Pancreas (tissue), 10 donors: ENCODE results near the gene KLF1. TPM values are rescaled to one million over a fixed set of nuclear protein-coding genes. Genes with fewer than 3 reads are reported as not detected.
"Not testable (repeated sequence)": the region's sequence is repeated elsewhere in the genome, so short reads cannot be mapped to it uniquely, and the experiment has no call there.

Experiments used
- ATAC-seq, 4 donors: fragments of 200-7000 bp; cut with Tn5 transposase; one replicate each; pipeline versions ENCODE4 v1.8.0 to v1.9.1; 2020; ENCODE audit warnings: mild to moderate bottlenecking in 4 of 4, moderate library complexity in 4 of 4
- DNase-seq, 6 donors: peaks; one replicate each; pipeline ENCODE4 v3.0.0-alpha.2; 2020
- FAIRE-seq: peaks from 2 replicates; lab custom pipeline; 2012; peaks lifted over from hg19 to GRCh38; lab: Jason Lieb, UNC
- H3K27ac ChIP-seq, 4 donors: fragments of 200-600 bp; sonication (generic); 1 replicate in 3 of 4; 2 replicates in 1 of 4; pipeline versions ENCODE4 v1.5.0 to v1.8.0; 2020
- H3K27me3 ChIP-seq, 4 donors: fragments of 200-600 bp; one replicate each; pipeline ENCODE4 v1.8.0; 2021
- H3K36me3 ChIP-seq, 3 donors: fragments of 200-600 bp; sonication (generic) in 1 of 3; one replicate each; pipeline versions ENCODE4 v1.5.0 to v1.8.0; 2020 to 2021
- H3K4me1 ChIP-seq, 3 donors: fragments of 200-600 bp; one replicate each; pipeline ENCODE4 v1.8.0; 2021
- H3K4me3 ChIP-seq, 4 donors: fragments of 200-600 bp; sonication (generic) in 2 of 4; one replicate each; pipeline versions ENCODE4 v1.5.0 to v1.8.0; 2020 to 2021
- H3K9me3 ChIP-seq, 4 donors: fragments of 200-600 bp; one replicate each; pipeline ENCODE4 v1.8.0; 2021
- CTCF ChIP-seq, 4 donors: fragments of 200-600 bp; sonication (generic) in 3 of 4; IDR thresholded peaks; one replicate each; pipeline versions ENCODE4 v1.5.0 to v1.8.0; 2021; ENCODE audit warnings: antibody characterized with exemption in 4 of 4
- WGBS, 2 donors: extraction: QIAGEN DNeasy Blood & Tissue Kit; methylation state at CpG; one replicate each; pipeline ENCODE4 v1.1.7; 2013; 5-methylcytosine and 5-hydroxymethylcytosine counted together
- intact Hi-C, 3 donors: fragments of 100-400 bp; cut with DNase I; formaldehyde crosslinking; loops; one replicate each; pipeline versions ENCODE4 v1.11.1 to v1.14.2; 2022
- polyA plus RNA-seq, 2 donors: library from polyadenylated mRNA; stranded (reverse); fragments of 200-250 nt; gene quantifications; one replicate each; pipeline ENCODE4 v1.2.3, GENCODE V29; 2013
- total RNA-seq, 6 donors: library from RNA; stranded (reverse); fragmentation: NEBNext Ultra II Directional in 4 of 6; extraction: Animal tissue kit (Norgen Biotek cat#: 25700) in 4 of 6; gene quantifications; one replicate each; pipeline versions ENCODE4 v1.2.1 to v1.2.4, GENCODE V29; 2021 to 2023
- donor health status: healthy with polysubstance abuse.
- donor health status: DM: no; HTN: no; CAD: no; lungs with moderate emphysema.
- donor health status: DM: no; HTN: no; CAD: no.
- donor health status: control.
- donor health status: control.
- donor health status: Bipolar disorder and iron deficiency.
- donor health status: DM: yes; HTN: yes; CAD: no.
- donor health status: DM: no; HTN: no; CAD: no.
- donor health status: DM: no; HTN: no; CAD: no.
- donor health status: DM: yes; HTN: yes; CAD: no.

Gene KLF1
- total and polyA plus RNA-seq, 8 donors = 0.12 to 0.22 TPM; not detected in 6

GRCh38 chr19:12921047-12921446 is 34.0 kb upstream of the KLF1 start:
- Histone ChIP-seq H3K4me3 (no peak overlapping the region), H3K9me3 (no peaks in the 10 kb centered on the region), H3K4me1 (no peaks in the 10 kb centered on the region), H3K27me3 (no peaks in the 10 kb centered on the region), H3K36me3 (peaks cover 5 to 33% (median 30%) of the 10 kb centered on the region in 3 donors), H3K27ac (no peak overlapping the region)
- FAIRE-seq (no peak), ATAC-seq (no peak), DNase-seq (no peak)
- intact Hi-C loops = no loop called here
- WGBS, 2 donors = 47 to 52% methylated on average over 3 of the region's 3 CpGs
- TF ChIP-seq CTCF (IDR thresholded peaks at IDR 0.05) = no peak

GRCh38 chr19:12918253-12918652 is 31.3 kb upstream of the KLF1 start:
- WGBS, 2 donors = 88 to 90% methylated on average over 14 of the region's 14 CpGs
- no peak for TF ChIP-seq CTCF (IDR thresholded peaks at IDR 0.05)
- DNase-seq (peak in 1 of 6 donors; percentile 74), FAIRE-seq (no peak), ATAC-seq (no peak)
- Histone ChIP-seq H3K9me3 (no peaks in the 10 kb centered on the region), H3K36me3 (peaks cover 0 to 11% (median 5%) of the 10 kb centered on the region in 3 donors), H3K4me3 (no peak overlapping the region), H3K27ac (no peak overlapping the region), H3K4me1 (peaks cover 0 to 7% (median 6%) of the 10 kb centered on the region in 3 donors), H3K27me3 (no peaks in the 10 kb centered on the region)
- intact Hi-C loops = no loop called here

GRCh38 chr19:12915860-12916259 is 28.9 kb upstream of the KLF1 start:
- ATAC-seq, FAIRE-seq, DNase-seq, H3K36me3 ChIP-seq, H3K27me3 ChIP-seq, H3K4me3 ChIP-seq, intact Hi-C loops, H3K27ac ChIP-seq, H3K9me3 ChIP-seq: not testable (repeated sequence)
- H3K4me1 ChIP-seq = peaks cover 0 to 17% (median 14%) of the 10 kb centered on the region in 3 donors
- 75 to 82% methylated on average over 4 of the region's 4 CpGs for WGBS, 2 donors

- intact Hi-C loops = no loop called here
- ATAC-seq (peak in 3 of 4 donors; percentile 2 to 13 (median 5)), DNase-seq (no peak), FAIRE-seq (no peak)
- WGBS, 2 donors = 75 to 76% methylated on average over 12 of the region's 12 CpGs
- Histone ChIP-seq H3K4me1 (peaks cover 0 to 17% (median 14%) of the 10 kb centered on the region in 3 donors), H3K27me3 (no peaks in the 10 kb centered on the region), H3K27ac (peak overlapping the region in 3 of 4 donors; percentile 63 to 70 (median 66)), H3K4me3 (no peak overlapping the region), H3K36me3 (no peaks in the 10 kb centered on the region), H3K9me3 (no peaks in the 10 kb centered on the region)
- TF ChIP-seq CTCF (IDR thresholded peaks at IDR 0.05) = no peak
Observed at GRCh38 chr19:12913851-12914690, 27.1 kb upstream of the KLF1 start.

GRCh38 chr19:12913011-12913561 is 26.1 kb upstream of the KLF1 start:
- Histone ChIP-seq H3K4me1 (peaks cover 0 to 17% (median 14%) of the 10 kb centered on the region in 3 donors), H3K27me3 (no peaks in the 10 kb centered on the region), H3K36me3 (no peaks in the 10 kb centered on the region), H3K27ac (peak overlapping the region; percentile 58 to 70 (median 64)), H3K4me3 (peak overlapping the region in 2 of 4 donors; percentile 23), H3K9me3 (no peaks in the 10 kb centered on the region)
- TF ChIP-seq CTCF (IDR thresholded peaks at IDR 0.05) = no peak
- intact Hi-C loops = no loop called here
- FAIRE-seq = no peak
- peak; percentile 64 to 91 (median 81) for DNase-seq
- peak; percentile 83 to 87 (median 86) for ATAC-seq
- WGBS, 2 donors = 2 to 5% methylated on average over 22 of the region's 22 CpGs
